Muscle of leg (tissue), 11 donors: Measurements from ENCODE around the gene ARFGEF3. TPM values are rescaled to one million over a fixed set of nuclear protein-coding genes. Genes with fewer than 3 reads are reported as not detected.

Experiments used
- DNase-seq: peaks from one replicate; pipeline ENCODE4 v3.0.0; 2013
- H3K27ac ChIP-seq: one replicate; pipeline ENCODE4 v1.5.1; 2013; ENCODE audit warnings: mild to moderate bottlenecking, low read length, control low read depth
- H3K27me3 ChIP-seq: one replicate; pipeline ENCODE4 v1.6.1; 2013; ENCODE audit warnings: low read length; ENCODE audit not compliant: control insufficient read depth, insufficient read depth
- H3K36me3 ChIP-seq: one replicate; pipeline ENCODE4 v1.6.1; 2013; ENCODE audit warnings: low read length; ENCODE audit not compliant: control insufficient read depth, insufficient read depth
- H3K4me1 ChIP-seq: one replicate; pipeline ENCODE4 v1.6.1; 2013; ENCODE audit warnings: low read length; ENCODE audit not compliant: control insufficient read depth, insufficient read depth
- H3K4me3 ChIP-seq: one replicate; pipeline ENCODE4 v1.5.1; 2013; ENCODE audit warnings: low read length, control low read depth
- H3K9me3 ChIP-seq: replicated peaks from 2 replicates; pipeline ENCODE4 v1.6.1; 2013; ENCODE audit warnings: low read depth, low read length; ENCODE audit not compliant: control insufficient read depth
- WGBS: methylation state at CpG from one replicate; pipeline ENCODE4 v1.1.5; 2013; ENCODE audit warnings: missing lambda C conversion rate; ENCODE audit not compliant: insufficient coverage; 5-methylcytosine and 5-hydroxymethylcytosine counted together
- polyA plus RNA-seq, 8 donors: library from polyadenylated mRNA; unstranded; fragments of 120-200 nt; gene quantifications; one replicate each; pipeline versions ENCODE4 v1.2.1 to v1.2.3, GENCODE V29; 2013; ENCODE audit warnings: inconsistent platforms in 1 of 8, low replicate concordance in 1 of 8; ENCODE audit not compliant: insufficient read length in 8 of 8, insufficient read depth in 1 of 8
- total RNA-seq: library from RNA; stranded (reverse); fragments of 120-200 nt; gene quantifications from one replicate; pipeline ENCODE4 v1.2.4, GENCODE V29; 2013

Gene ARFGEF3
- total and polyA plus RNA-seq, 9 donors, result 0.21 to 1.6 (median 0.81) TPM

GRCh38 chr6:138162111-138162954, 594 bp downstream of the ARFGEF3 start:
- WGBS, result 2% methylated on average over 45 of the region's 53 CpGs
- H3K27ac ChIP-seq, result no peak overlapping the region

GRCh38 chr6:138162955-138163575, 1.3 kb downstream of the ARFGEF3 start:
- Histone ChIP-seq H3K27ac (no peak overlapping the region), H3K4me3 (no peak overlapping the region), H3K27me3 (peaks cover 33% of the 10 kb centered on the region), H3K9me3 (no peaks in the 10 kb centered on the region), H3K36me3 (no peaks in the 10 kb centered on the region), H3K4me1 (peaks cover 10% of the 10 kb centered on the region)
- WGBS, result no CpG with 5 or more reads among the region's 5 CpGs
- DNase-seq, result no peak

More at GRCh38 chr6:138162111-138162954, 594 bp downstream of the ARFGEF3 start:
- peak overlapping the region; percentile 46 for H3K4me3 ChIP-seq
- peaks cover 33% of the 10 kb centered on the region for H3K27me3 ChIP-seq
- DNase-seq, result peak; percentile 20
- H3K36me3 ChIP-seq, result no peaks in the 10 kb centered on the region
- no peaks in the 10 kb centered on the region for H3K9me3 ChIP-seq
- H3K4me1 ChIP-seq, result peaks cover 10% of the 10 kb centered on the region

DNA sequence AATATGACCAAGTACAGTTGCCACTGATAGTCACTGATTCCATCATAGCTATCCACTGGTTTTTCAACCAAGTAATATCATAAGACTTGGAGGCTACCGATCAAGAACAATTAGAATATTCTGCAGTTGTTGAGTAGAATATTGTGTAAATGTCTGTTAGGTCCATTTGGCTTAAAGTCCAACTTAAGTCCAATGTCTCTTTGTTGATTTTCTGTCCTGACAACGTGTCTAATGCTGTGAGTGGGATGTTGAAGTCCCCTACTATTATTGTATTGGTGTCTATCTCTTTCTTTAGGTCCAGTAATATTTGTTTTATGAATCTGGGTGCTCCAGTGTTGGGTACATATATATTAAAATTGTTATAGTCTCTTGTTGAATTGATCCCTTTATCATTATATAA, 13.9 kb downstream of the ARFGEF3 start:
- Histone ChIP-seq H3K36me3 (no peaks in the 10 kb centered on the region), H3K9me3 (peaks cover 9% of the 10 kb centered on the region), H3K27ac (no peak overlapping the region), H3K4me3 (no peak overlapping the region), H3K4me1 (no peaks in the 10 kb centered on the region), H3K27me3 (no peaks in the 10 kb centered on the region)
- no peak for DNase-seq
- no CpG with 5 or more reads among the region's 2 CpGs for WGBS

DNA sequence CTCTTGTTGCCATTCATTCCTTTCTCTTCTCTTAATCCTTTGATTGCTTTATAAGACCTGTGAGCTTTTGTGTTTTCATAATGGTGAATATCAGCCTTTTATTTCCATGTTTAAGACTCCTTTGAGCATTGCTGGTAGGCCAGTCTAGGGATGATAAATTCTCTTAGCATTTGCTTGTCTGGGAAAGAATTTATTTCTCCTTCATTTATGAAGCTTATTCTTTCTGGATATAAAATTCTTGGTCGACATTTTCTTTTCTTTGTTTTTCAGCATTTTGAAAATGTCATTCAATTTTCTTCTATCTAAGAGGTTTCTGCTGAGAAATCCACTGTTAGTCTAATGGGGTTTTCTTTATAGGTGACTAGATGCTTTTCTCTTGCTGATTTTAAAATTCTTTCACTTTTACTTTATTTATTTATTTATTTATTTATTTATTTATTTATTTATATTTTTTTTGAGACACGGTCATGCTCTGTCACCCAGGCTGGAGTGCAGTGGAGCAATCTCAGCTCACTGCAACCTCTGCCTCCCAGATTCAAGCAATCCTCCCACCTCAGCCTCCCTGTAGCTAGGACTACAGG, 15.0 kb downstream of the ARFGEF3 start:
- H3K9me3 ChIP-seq, result peaks cover 9% of the 10 kb centered on the region
- H3K36me3 ChIP-seq, result no peaks in the 10 kb centered on the region
- H3K27ac ChIP-seq, result no peak overlapping the region
- WGBS, result no CpG with 5 or more reads among the region's 2 CpGs
- no peak for DNase-seq
- H3K4me3 ChIP-seq, result no peak overlapping the region
- no peaks in the 10 kb centered on the region for H3K4me1 ChIP-seq
- no peaks in the 10 kb centered on the region for H3K27me3 ChIP-seq

- 20% methylated on average over 6 of the region's 8 CpGs for WGBS
Measured at GRCh38 chr6:138182939-138183789, 21.4 kb downstream of the ARFGEF3 start.

GRCh38 chr6:138183790-138184134, 22.0 kb downstream of the ARFGEF3 start:
- Histone ChIP-seq H3K9me3 (no peaks in the 10 kb centered on the region), H3K4me1 (peaks cover 20% of the 10 kb centered on the region), H3K27ac (peak overlapping the region; percentile 48), H3K4me3 (no peak overlapping the region), H3K36me3 (no peaks in the 10 kb centered on the region), H3K27me3 (no peaks in the 10 kb centered on the region)
- no CpG with 5 or more reads among the region's 4 CpGs for WGBS
- no peak for DNase-seq

More at GRCh38 chr6:138182939-138183789, 21.4 kb downstream of the ARFGEF3 start:
- H3K27me3 ChIP-seq, result no peaks in the 10 kb centered on the region
- DNase-seq, result peak; percentile 68
- no peaks in the 10 kb centered on the region for H3K36me3 ChIP-seq
- peak overlapping the region; percentile 48 for H3K27ac ChIP-seq
- no peak overlapping the region for H3K4me3 ChIP-seq
- H3K9me3 ChIP-seq, result peaks cover under 1% of the 10 kb centered on the region
- H3K4me1 ChIP-seq, result peaks cover 16% of the 10 kb centered on the region

- H3K36me3 ChIP-seq, result no peaks in the 10 kb centered on the region
- no peak overlapping the region for H3K4me3 ChIP-seq
- H3K9me3 ChIP-seq, result no peaks in the 10 kb centered on the region
- no peak for DNase-seq
- H3K4me1 ChIP-seq, result peaks cover 20% of the 10 kb centered on the region
- 79% methylated on average over 3 of the region's 3 CpGs for WGBS
- no peak overlapping the region for H3K27ac ChIP-seq
- no peaks in the 10 kb centered on the region for H3K27me3 ChIP-seq
Measured at GRCh38 chr6:138184230-138184629, 22.5 kb downstream of the ARFGEF3 start.

DNA sequence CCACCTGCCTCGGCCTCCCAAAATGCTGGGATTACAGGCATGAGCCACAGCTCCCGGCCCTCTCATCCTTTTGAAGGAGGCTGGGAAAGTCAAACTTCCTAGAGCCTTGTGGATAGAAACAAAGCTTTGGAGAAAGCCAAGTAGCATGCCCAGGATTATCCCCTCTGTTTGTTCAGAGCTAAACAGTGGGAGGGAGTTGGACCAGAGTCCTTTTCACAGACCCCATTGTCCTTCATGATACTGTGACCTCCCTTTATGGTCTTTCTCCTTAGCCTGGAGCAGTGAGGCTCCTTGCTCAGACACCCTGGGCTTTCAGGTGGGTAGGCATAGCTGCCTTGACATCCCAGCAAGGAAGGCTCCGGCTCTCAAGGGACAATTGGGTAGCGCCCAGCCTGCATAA, 25.4 kb downstream of the ARFGEF3 start:
- H3K9me3 ChIP-seq, result no peaks in the 10 kb centered on the region
- H3K4me1 ChIP-seq, result peaks cover 20% of the 10 kb centered on the region
- DNase-seq, result no peak
- no peaks in the 10 kb centered on the region for H3K27me3 ChIP-seq
- H3K36me3 ChIP-seq, result no peaks in the 10 kb centered on the region
- 86% methylated on average over 3 of the region's 4 CpGs for WGBS
- no peak overlapping the region for H3K27ac ChIP-seq
- no peak overlapping the region for H3K4me3 ChIP-seq

GRCh38 chr6:138188278-138188941, 26.7 kb downstream of the ARFGEF3 start:
- Histone ChIP-seq H3K36me3 (no peaks in the 10 kb centered on the region), H3K4me1 (peaks cover 16% of the 10 kb centered on the region), H3K4me3 (no peak overlapping the region), H3K9me3 (no peaks in the 10 kb centered on the region), H3K27me3 (no peaks in the 10 kb centered on the region), H3K27ac (no peak overlapping the region)
- peak; percentile 16 for DNase-seq
- WGBS, result 67% methylated on average over 1 of the region's 5 CpGs
